Fibroblast of villous mesenchyme (primary cell): ENCODE data around the gene CSTB. TPM values are rescaled to one million over a fixed set of nuclear protein-coding genes. Genes with fewer than 3 reads are reported as not detected.

Experiments used
- DNase-seq: peaks from one replicate; pipeline ENCODE4 v3.0.0-alpha.2; 2010; ENCODE audit warnings: low read depth
- H3K4me3 ChIP-seq: 2 replicates; pipeline ENCODE4 v1.5.1; 2011; ENCODE audit warnings: low read depth, mild to moderate bottlenecking, low read length
- total RNA-seq: library from RNA; depleted of rRNA; stranded (reverse); fragments of >200 nt; gene quantifications from 2 replicates; pipeline ENCODE4 v1.2.3, GENCODE V29; 2012
- TF ChIP-seq, protein P1 (sequence below): IDR thresholded peaks from 2 replicates; pipeline ENCODE4 v1.5.1; 2012; ENCODE audit warnings: low read depth, mild to moderate bottlenecking, low read length; ENCODE audit not compliant: insufficient read depth

The CSTB gene
- total RNA-seq, 1 donor, result 16.0 TPM

DNA sequence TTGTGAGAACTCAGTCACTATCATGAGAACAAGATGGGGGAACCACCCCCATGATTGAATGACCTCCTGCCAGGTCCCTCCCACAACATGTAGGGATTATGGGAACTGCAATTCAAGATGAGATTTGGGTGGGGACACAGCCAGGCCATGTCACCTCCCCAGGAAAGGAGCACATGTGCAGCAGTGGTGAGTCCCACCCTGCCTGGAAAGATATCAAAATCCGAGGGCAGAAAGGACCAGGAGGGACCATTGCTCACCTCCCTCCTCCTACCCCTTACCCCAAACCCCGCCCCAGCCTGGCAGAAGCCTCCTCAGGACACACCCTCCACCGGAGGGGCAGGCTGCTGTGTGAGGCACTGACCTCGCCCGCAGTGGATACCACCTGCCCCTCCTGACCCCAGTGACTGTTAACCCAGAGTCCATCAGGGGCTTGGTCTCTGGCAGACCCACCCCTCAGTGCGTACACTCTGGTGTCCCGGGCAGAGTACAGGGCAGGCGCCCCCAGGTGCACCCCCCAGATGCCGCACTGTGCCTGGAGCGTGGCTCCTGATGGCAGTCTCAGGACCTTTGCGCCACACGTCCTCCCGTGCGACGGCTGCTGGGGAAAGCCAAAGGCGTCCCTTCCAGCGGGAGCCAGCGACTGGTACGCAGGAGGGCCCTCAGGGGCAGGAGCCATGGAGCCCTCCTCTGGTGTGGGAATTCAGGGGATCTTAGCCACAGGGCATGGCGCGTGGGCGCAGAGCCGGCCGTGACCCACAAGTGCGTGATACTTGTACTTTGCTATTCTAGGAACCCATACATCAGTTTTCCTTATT is 36.3 kb downstream of the CSTB start:
- no peak overlapping the region for H3K4me3 ChIP-seq
- DNase-seq, result no peak
- TF ChIP-seq, protein P1, sequence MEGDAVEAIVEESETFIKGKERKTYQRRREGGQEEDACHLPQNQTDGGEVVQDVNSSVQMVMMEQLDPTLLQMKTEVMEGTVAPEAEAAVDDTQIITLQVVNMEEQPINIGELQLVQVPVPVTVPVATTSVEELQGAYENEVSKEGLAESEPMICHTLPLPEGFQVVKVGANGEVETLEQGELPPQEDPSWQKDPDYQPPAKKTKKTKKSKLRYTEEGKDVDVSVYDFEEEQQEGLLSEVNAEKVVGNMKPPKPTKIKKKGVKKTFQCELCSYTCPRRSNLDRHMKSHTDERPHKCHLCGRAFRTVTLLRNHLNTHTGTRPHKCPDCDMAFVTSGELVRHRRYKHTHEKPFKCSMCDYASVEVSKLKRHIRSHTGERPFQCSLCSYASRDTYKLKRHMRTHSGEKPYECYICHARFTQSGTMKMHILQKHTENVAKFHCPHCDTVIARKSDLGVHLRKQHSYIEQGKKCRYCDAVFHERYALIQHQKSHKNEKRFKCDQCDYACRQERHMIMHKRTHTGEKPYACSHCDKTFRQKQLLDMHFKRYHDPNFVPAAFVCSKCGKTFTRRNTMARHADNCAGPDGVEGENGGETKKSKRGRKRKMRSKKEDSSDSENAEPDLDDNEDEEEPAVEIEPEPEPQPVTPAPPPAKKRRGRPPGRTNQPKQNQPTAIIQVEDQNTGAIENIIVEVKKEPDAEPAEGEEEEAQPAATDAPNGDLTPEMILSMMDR, result no peak

- DNase-seq, result no peak
Observed at GRCh38 chr21:43737158-43737950, 38.8 kb downstream of the CSTB start.

GRCh38 chr21:43736224-43736883 is 39.8 kb downstream of the CSTB start:
- TF ChIP-seq, protein P1, result no peak
- H3K4me3 ChIP-seq, result no peak overlapping the region
- DNase-seq, result no peak

More at GRCh38 chr21:43737158-43737950, 38.8 kb downstream of the CSTB start:
- TF ChIP-seq, protein P1, result no peak
- no peak overlapping the region for H3K4me3 ChIP-seq

DNA sequence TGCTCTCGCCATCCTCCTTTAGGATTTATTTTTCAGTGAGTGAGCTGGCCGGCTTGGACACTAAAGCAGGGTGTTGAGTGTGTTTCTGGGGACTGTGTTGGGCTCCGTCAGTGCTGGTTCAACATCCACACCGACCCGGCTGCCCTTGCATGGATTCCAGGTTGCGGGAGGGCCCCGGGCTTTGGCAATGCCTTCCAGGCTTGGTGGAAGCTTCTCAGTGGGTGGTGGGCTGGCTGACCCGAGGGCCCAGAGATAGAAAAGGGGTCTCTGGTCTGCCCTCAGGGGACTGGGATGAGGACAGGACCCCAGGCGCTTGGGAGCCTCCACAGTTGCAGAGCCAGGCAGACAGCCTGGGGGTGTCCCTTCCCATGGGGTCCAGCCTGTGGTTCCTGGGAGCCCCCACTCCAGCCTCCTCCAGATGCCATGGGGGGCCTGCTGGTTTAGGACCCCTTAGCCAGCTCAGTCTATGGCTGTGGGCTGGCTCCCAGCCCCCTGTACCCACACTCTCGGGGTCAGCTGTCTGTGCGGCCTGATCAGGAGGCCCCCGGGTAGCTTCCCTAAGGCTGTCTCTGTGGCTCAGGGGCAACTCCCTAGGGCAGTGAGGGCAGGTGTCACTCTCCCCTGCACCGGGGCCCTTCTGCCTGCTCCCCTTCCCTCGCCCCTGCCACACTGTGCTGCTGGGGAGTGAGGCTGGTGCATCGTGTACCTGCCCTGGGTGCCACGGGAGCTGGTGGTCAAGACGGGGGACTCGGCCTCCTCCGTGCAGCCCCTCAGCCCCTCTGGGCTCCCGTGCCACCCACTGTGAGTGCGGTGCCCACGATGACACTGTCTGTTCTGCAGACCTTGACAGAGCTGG is 40.6 kb downstream of the CSTB start:
- TF ChIP-seq, protein P1, result no peak
- H3K4me3 ChIP-seq, result no peak overlapping the region
- no peak for DNase-seq

DNA sequence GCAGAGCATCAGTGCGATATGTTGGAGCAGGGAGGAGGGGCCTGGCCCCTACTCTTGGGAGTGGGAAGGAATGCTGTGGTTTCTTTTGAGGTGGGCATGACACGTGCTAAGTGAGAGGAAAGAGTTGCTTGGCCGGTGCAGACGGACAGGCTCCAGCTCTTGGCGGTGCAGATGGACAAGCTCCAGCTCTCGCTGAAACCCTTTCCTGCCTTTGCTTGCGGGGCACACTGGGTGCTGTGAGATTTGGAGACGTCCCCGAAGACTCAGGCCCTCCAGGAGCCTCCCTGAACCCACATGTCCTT is 41.2 kb downstream of the CSTB start:
- peak; percentile 24 for DNase-seq
- TF ChIP-seq, protein P1, result no peak
- no peak overlapping the region for H3K4me3 ChIP-seq

- no peak for DNase-seq
- TF ChIP-seq, protein P1, result no peak
- H3K4me3 ChIP-seq, result no peak overlapping the region
Observed at GRCh38 chr21:43734131-43734927, 41.8 kb downstream of the CSTB start.
